Neural progenitor cell (in vitro differentiated cells): ENCODE measurements around the gene PTPRN2. TPM values are rescaled to one million over a fixed set of nuclear protein-coding genes. Genes with fewer than 3 reads are reported as not detected.

ENCODE experiments used
- DNase-seq: peaks from one replicate; pipeline ENCODE4 v3.0.0-alpha.2; 2016; ENCODE audit warnings: low spot score
- H2AFZ ChIP-seq: fragments of 200-600 bp; sonication (generic); replicated peaks from 2 replicates; pipeline ENCODE4 v1.6.1; 2016; ENCODE audit warnings: antibody characterized with exemption
- H3F3A ChIP-seq: fragments of 200-600 bp; sonication (generic); 2 replicates; pipeline ENCODE4 v1.6.1; 2016; ENCODE audit warnings: antibody characterized with exemption, low read depth
- H3K27ac ChIP-seq: fragments of 200-600 bp; sonication (generic); 2 replicates; pipeline ENCODE4 v1.5.1; 2016; ENCODE audit warnings: mild to moderate bottlenecking
- H3K27me3 ChIP-seq: fragments of 200-600 bp; sonication (generic); 2 replicates; pipeline ENCODE4 v1.6.1; 2016; ENCODE audit warnings: mild to moderate bottlenecking, moderate library complexity
- H3K36me3 ChIP-seq: fragments of 200-600 bp; sonication (generic); 2 replicates; pipeline ENCODE4 v1.5.1; 2016
- H3K4me1 ChIP-seq: fragments of 200-600 bp; sonication (generic); 2 replicates; pipeline ENCODE4 v1.6.1; 2016; ENCODE audit warnings: mixed run types
- H3K4me2 ChIP-seq: fragments of 200-600 bp; sonication (generic); 2 replicates; pipeline ENCODE4 v1.6.1; 2016
- H3K4me3 ChIP-seq: fragments of 200-600 bp; sonication (generic); 2 replicates; pipeline ENCODE4 v1.5.1; 2016
- H3K79me2 ChIP-seq: fragments of 200-600 bp; sonication (generic); 2 replicates; pipeline ENCODE4 v1.6.1; 2016; ENCODE audit warnings: low read depth
- H3K9ac ChIP-seq: fragments of 200-600 bp; sonication (generic); 2 replicates; pipeline ENCODE4 v1.6.1; 2016
- H3K9me3 ChIP-seq: fragments of 200-600 bp; sonication (generic); 2 replicates; pipeline ENCODE4 v1.5.1; 2016; ENCODE audit warnings: low read depth
- H4K20me1 ChIP-seq: fragments of 200-600 bp; sonication (generic); 2 replicates; pipeline ENCODE4 v1.6.1; 2016; ENCODE audit warnings: low read depth
- H3K27ac Mint-ChIP-seq: 3 replicates; pipeline ENCODE4 v1.8.0; 2021; ENCODE audit warnings: mixed read lengths
- H3K27me3 Mint-ChIP-seq: 2 replicates; pipeline ENCODE4 v1.8.0; 2022; ENCODE audit warnings: low read depth, mild to moderate bottlenecking, inconsistent platforms, moderate library complexity, mixed read lengths; ENCODE audit not compliant: insufficient read depth
- H3K36me3 Mint-ChIP-seq: 3 replicates; pipeline ENCODE4 v1.8.0; 2021; ENCODE audit warnings: mixed read lengths
- H3K4me1 Mint-ChIP-seq: 3 replicates; pipeline ENCODE4 v1.8.0; 2021; ENCODE audit warnings: mixed read lengths
- H3K4me3 Mint-ChIP-seq: 3 replicates; pipeline ENCODE4 v1.8.0; 2021; ENCODE audit warnings: mild to moderate bottlenecking, moderate library complexity, mixed read lengths
- H3K9me3 Mint-ChIP-seq: 3 replicates; pipeline ENCODE4 v1.8.0; 2020; ENCODE audit warnings: mixed read lengths
- CTCF ChIP-seq: fragments of 200-600 bp; sonication (generic); IDR thresholded peaks from 2 replicates; pipeline ENCODE4 v1.5.1; 2017; ENCODE audit warnings: antibody characterized with exemption, mild to moderate bottlenecking
- EZH2 ChIP-seq: fragments of 200-600 bp; sonication (generic); IDR thresholded peaks from 2 replicates; pipeline ENCODE4 v1.6.1; 2017; ENCODE audit warnings: antibody characterized with exemption, mild to moderate bottlenecking, moderate library complexity
- EZH2phosphoT487 ChIP-seq: fragments of 200-600 bp; sonication (generic); IDR thresholded peaks from 2 replicates; pipeline ENCODE4 v1.6.1; 2017; ENCODE audit warnings: antibody characterized with exemption
- total RNA-seq: library from RNA; depleted of rRNA; stranded (reverse); fragments of >200 nt; gene quantifications from 2 replicates; pipeline ENCODE4 v1.2.3, GENCODE V29; 2015; ENCODE audit warnings: low replicate concordance

PTPRN2 gene
- total RNA-seq, 1 donor from 2014 or later, result 3.0 TPM

- Histone ChIP-seq H3K4me1 (peaks cover 44% of the 10 kb centered on the region), H3F3A (peaks cover 42% of the 10 kb centered on the region), H3K4me2 (no peak overlapping the region), H3K4me3 (no peak overlapping the region), H3K9me3 (no peaks in the 10 kb centered on the region), H2AFZ (no peak overlapping the region), H3K79me2 (no peaks in the 10 kb centered on the region), H3K27me3 (no peaks in the 10 kb centered on the region), H4K20me1 (no peaks in the 10 kb centered on the region), H3K27ac (no peak overlapping the region), H3K36me3 (no peaks in the 10 kb centered on the region), H3K9ac (no peak overlapping the region)
- no peak for DNase-seq
- peaks cover 10% of the 10 kb centered on the region for H3K27me3 Mint-ChIP-seq
- H3K4me3 Mint-ChIP-seq, result no peak overlapping the region
- H3K4me1 Mint-ChIP-seq, result peaks cover 57% of the 10 kb centered on the region
- H3K27ac Mint-ChIP-seq, result peak overlapping the region; percentile 82
- TF ChIP-seq CTCF (no peak), EZH2phosphoT487 (no peak), EZH2 (no peak)
- H3K36me3 Mint-ChIP-seq, result no peaks in the 10 kb centered on the region
- peaks cover 3% of the 10 kb centered on the region for H3K9me3 Mint-ChIP-seq
These were observed 88.6 kb downstream of the PTPRN2 start for GRCh38 chr7:158499082-158499455.

GRCh38 chr7:158498443-158499081, 89.1 kb downstream of the PTPRN2 start:
- Histone ChIP-seq H3K4me2 (no peak overlapping the region), H3K79me2 (no peaks in the 10 kb centered on the region), H2AFZ (no peak overlapping the region), H3K27ac (no peak overlapping the region), H3K4me3 (no peak overlapping the region), H3K36me3 (no peaks in the 10 kb centered on the region), H3K4me1 (peaks cover 44% of the 10 kb centered on the region), H3K9me3 (no peaks in the 10 kb centered on the region), H3K27me3 (no peaks in the 10 kb centered on the region), H3F3A (peaks cover 46% of the 10 kb centered on the region), H3K9ac (no peak overlapping the region), H4K20me1 (no peaks in the 10 kb centered on the region)
- no peak overlapping the region for H3K4me3 Mint-ChIP-seq
- H3K27me3 Mint-ChIP-seq, result peaks cover 10% of the 10 kb centered on the region
- H3K27ac Mint-ChIP-seq, result no peak overlapping the region
- H3K4me1 Mint-ChIP-seq, result peaks cover 60% of the 10 kb centered on the region
- DNase-seq, result no peak
- peaks cover 3% of the 10 kb centered on the region for H3K9me3 Mint-ChIP-seq
- no peaks in the 10 kb centered on the region for H3K36me3 Mint-ChIP-seq
- TF ChIP-seq CTCF, result no peak
- TF ChIP-seq EZH2, result no peak
- TF ChIP-seq EZH2phosphoT487, result no peak

GRCh38 chr7:158497627-158498026, 90.0 kb downstream of the PTPRN2 start:
- Mint-ChIP-seq H3K27ac (peak overlapping the region; percentile 76), H3K36me3 (no peaks in the 10 kb centered on the region), H3K27me3 (peaks cover 10% of the 10 kb centered on the region), H3K4me1 (peaks cover 61% of the 10 kb centered on the region), H3K4me3 (no peak overlapping the region), H3K9me3 (no peaks in the 10 kb centered on the region)
- no peak for DNase-seq
- TF ChIP-seq CTCF (no peak), EZH2 (no peak), EZH2phosphoT487 (no peak)
- Histone ChIP-seq H3K27ac (no peak overlapping the region), H3F3A (peaks cover 46% of the 10 kb centered on the region), H3K4me3 (no peak overlapping the region), H2AFZ (no peak overlapping the region), H3K9me3 (no peaks in the 10 kb centered on the region), H3K27me3 (no peaks in the 10 kb centered on the region), H3K4me1 (peaks cover 44% of the 10 kb centered on the region), H3K9ac (no peak overlapping the region), H3K79me2 (no peaks in the 10 kb centered on the region), H3K4me2 (no peak overlapping the region), H4K20me1 (no peaks in the 10 kb centered on the region), H3K36me3 (no peaks in the 10 kb centered on the region)
